LNCaP clone FGC (cell line): ENCODE results near the gene EXOC2.

ENCODE experiments used
- DNase-seq: peaks from one replicate; pipeline ENCODE4 v3.0.0-alpha.2; 2011; ENCODE audit warnings: low read depth
- H3K4me3 ChIP-seq: 2 replicates; pipeline ENCODE4 v1.5.1; 2011; ENCODE audit warnings: mild to moderate bottlenecking, low read depth, low read length, control low read depth
- TF ChIP-seq, protein P1 (sequence below): IDR thresholded peaks from 2 replicates; pipeline ENCODE4 v1.5.1; 2012; ENCODE audit warnings: mild to moderate bottlenecking; ENCODE audit not compliant: control insufficient read depth, insufficient read depth; ENCODE audit errors: extremely low read depth

EXOC2 gene

DNA sequence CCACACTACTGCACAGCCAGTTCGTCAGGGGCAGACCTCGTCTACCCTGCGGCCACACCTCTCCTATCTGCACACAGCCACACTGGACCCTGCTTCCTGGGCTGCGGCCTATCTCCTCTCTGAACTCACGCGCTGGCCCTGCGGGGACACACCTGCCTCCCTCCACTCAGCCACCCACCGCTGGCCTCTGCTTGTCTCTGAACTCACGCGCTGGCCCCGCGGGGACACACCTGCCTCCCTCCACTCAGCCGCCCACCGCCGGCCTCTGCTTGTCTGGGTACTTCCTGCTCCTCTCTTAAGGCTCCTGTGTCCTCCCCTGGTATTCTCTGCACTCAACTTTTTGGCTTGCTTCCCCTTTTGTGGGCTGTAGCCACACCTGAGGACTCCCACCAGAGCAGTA, 88.4 kb downstream of the EXOC2 start:
- H3K4me3 ChIP-seq, result no peak overlapping the region
- DNase-seq, result no peak
- TF ChIP-seq, protein P1, sequence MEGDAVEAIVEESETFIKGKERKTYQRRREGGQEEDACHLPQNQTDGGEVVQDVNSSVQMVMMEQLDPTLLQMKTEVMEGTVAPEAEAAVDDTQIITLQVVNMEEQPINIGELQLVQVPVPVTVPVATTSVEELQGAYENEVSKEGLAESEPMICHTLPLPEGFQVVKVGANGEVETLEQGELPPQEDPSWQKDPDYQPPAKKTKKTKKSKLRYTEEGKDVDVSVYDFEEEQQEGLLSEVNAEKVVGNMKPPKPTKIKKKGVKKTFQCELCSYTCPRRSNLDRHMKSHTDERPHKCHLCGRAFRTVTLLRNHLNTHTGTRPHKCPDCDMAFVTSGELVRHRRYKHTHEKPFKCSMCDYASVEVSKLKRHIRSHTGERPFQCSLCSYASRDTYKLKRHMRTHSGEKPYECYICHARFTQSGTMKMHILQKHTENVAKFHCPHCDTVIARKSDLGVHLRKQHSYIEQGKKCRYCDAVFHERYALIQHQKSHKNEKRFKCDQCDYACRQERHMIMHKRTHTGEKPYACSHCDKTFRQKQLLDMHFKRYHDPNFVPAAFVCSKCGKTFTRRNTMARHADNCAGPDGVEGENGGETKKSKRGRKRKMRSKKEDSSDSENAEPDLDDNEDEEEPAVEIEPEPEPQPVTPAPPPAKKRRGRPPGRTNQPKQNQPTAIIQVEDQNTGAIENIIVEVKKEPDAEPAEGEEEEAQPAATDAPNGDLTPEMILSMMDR, result no peak

DNA sequence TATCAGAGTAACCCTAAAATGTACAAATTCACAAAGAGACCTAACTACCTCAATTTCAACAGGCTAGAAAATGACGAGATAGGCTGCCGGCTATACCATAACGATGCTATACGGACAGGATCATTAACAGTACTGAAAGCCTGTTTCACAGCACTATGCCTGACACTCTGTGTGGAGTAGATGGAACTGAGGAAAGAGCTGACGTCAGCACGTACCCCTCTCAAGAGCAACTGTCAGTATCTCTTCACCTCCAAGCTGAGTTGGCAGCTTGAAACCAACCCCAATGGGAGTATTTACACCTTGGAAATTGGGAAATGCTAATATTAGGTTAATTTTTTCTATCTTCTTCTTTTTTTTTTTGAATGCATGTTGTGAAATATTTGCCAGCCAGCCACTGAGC, 89.7 kb downstream of the EXOC2 start:
- DNase-seq, result no peak
- no peak overlapping the region for H3K4me3 ChIP-seq
- TF ChIP-seq, protein P1, result no peak

DNA sequence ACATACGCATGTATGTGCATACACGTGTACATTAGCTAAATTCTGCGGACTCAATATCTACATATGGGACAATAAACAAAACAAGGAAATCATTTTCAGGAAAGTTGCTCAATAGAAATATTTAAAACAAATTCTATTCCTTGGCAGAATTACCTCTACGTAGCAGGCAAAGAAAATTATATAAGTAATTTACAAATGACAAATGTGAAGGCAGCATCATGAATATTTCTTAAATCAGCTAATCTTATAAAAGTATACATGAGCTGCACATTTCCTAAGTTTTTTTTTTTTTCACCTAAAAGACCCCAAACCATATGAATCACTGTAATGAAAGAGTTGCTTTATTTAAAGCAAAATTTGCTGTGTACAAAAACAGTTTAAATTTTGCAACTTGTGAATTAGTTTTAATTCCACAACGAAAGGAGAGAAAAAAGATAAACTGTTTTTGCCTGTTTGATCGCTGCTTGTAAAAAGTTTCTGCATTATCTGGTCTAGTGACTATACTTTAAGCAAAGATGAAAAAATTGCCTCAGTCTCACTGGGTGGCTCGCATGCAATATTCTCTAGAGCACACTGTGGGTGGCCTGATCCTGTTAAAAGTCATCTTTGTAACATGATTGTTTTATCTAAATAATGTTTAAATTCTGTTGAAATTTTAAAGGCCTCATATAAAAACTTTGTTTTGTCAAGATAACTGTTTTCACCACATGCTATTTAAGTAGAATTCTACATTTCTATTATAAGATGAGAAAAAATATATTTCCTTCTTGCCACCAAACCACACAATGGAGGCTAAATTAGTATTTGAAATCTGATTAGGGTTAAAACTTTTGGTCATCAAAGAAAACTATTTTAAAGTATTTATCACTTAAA, 93.1 kb downstream of the EXOC2 start:
- DNase-seq, result no peak
- no peak overlapping the region for H3K4me3 ChIP-seq
- TF ChIP-seq, protein P1, result no peak

DNA sequence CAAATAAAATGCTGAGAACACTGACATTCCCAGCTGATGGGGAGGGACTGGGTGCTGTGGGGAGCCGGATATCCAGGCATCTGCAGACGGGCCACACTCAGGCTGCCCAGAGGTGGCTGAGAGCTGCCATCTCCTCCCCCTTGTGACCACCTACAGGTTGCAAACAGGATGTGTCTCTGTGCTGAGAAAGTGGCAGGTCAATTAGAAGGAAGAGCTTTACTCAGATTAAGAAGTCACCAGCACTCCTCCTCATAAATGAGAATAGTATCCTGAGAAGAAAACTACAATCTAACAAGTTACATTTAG, 99.1 kb downstream of the EXOC2 start:
- H3K4me3 ChIP-seq, result no peak overlapping the region
- no peak for DNase-seq
- TF ChIP-seq, protein P1, result no peak

DNA sequence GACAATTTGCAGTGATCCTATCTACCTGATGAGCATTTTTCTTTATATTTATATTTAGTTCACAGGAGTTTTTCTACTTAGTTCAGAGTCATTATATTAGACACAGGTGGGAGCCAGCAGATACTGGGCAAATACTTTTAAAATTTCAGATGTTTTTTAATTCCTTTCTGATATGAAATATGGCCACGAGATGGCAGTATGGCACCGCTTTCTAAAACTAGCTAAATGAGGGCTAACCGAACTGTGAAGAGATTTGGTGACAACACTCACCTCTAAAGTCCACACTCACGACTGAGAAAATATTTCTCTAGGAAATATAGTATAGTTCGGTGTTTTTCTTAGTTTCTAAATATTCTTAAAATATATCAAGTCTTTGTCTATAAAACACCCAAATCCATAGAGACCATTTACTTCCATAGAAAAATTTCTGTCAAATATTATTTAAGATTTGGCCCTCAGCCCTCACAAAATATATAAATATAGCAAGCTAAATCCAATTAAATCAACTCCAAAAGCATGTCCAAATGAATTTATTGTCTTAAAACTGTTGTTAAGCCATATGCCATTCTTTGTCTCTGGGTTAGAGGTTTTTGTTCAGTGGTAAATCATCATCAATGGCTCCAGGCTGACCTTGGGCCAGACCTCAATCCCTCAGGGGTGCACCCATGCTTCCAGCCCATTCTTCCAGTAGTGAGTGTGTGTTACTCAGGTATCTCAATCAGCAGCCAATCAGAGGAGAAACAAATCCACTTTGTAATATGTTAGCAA, 99.6 kb downstream of the EXOC2 start:
- TF ChIP-seq, protein P1, result peak; percentile 61
- peak; percentile 31 for DNase-seq
- H3K4me3 ChIP-seq, result no peak overlapping the region

DNA sequence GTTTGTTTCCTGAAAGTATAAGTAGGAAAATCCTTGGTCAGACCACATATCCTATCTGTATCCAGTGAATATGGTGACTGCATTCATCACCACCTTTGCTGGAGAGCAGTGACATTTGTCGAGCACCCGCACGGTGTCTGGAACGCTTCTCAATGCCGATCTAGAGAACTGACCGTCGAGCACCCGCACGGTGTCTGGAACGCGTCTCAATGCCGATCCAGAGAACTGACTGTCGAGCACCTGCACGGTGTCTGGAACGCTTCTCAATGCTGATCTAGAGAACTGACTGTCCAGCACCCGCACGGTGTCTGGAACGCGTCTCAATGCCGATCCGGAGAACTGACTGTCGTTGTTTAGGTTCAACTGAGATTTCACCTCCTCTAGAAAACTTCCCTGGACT, 103.8 kb downstream of the EXOC2 start:
- TF ChIP-seq, protein P1, result no peak
- no peak overlapping the region for H3K4me3 ChIP-seq
- no peak for DNase-seq
